HUDEP-2 (cell line): Measurements from ENCODE around the gene KDF1.
"Not testable (repeated sequence)": the region's sequence is repeated elsewhere in the genome, so short reads cannot be mapped to it uniquely, and the experiment has no call there.

Experiments
- DNase-seq, 76 experiments: peaks; one replicate each; lab custom pipeline; 2025; ENCODE audit not compliant: unreplicated experiment in 76 of 76; lab: John Stamatoyannopoulos, UW

The KDF1 gene

GRCh38 chr1:26957306-26957705, 3.0 kb downstream of the KDF1 start:
- no peak for DNase-seq

GRCh38 chr1:26956321-26956720, 3.9 kb downstream of the KDF1 start:
- DNase-seq, result no peak

DNA sequence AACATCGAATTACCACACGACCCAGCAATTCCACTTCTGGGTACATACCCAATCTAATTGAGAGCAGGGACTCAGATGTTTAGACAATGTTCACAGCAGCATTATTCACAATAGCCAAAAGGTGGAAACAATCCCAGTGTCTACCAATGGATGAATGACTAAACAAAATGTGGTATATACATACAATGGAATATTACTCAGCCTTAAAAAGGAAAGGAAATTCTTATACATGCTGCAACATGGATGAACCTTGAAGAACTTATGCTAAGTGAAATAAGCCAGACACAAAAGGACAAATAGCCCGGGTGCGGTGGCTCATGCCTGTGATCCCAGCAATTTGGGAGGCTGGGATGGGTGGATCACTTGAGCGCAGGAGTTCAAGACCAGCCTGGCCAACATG, 6.9 kb downstream of the KDF1 start:
- no peak for DNase-seq

DNA sequence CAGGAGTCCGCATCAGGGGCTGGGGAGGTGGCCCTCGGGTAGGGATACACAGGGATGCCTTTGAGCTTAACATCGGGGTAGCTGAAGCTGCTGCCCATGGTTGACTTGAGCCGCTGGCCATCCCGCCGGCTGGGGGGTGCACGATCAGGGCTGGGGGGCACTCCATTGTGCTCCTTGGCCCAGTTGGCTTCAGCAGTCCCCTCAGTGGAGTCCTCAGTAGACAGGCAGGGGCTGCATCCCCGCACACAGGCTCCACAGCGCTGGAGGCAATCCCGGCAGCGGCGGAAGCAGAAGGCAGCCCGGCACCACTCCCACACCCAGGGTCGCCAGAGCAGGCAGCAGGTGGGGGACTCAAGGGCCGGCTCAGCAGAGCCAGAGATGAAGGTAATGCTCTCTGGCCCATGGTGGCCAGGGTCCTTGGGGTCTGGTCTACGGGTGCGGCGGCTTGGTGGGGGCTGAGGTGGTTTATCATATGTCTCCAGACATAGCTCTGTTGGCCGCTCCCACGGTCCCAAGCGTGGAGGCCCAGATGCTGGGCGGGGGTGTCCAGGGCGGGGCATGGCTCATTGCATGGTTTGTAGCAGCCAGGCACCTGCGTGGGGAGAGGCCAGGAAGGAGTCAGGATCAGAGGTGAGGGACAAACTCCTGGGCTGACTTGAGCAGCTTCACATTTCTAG, 8.3 kb downstream of the KDF1 start:
- DNase-seq, result peak in 20 of 76 experiments; percentile 5 to 37 (median 16)

DNA sequence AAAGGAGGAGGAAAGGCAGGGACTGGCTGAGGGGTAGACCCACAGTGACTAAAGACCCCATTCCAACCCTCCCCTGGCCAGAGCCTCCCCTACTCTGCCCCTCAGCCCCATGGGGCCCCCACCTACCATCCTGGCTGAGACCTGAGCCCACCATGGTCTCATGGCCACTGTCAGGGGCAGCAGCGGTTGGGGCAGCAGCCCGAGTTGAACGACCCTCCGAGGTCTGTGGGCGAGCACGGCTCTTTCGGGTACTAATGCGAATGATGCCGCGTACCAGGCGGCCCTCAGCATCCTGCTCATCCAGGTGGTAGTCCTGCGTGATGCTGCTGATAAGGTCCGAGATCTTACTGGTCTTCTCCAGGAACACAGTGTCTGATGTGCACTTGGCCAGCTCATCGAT, 9.1 kb downstream of the KDF1 start:
- DNase-seq, result no peak

DNA sequence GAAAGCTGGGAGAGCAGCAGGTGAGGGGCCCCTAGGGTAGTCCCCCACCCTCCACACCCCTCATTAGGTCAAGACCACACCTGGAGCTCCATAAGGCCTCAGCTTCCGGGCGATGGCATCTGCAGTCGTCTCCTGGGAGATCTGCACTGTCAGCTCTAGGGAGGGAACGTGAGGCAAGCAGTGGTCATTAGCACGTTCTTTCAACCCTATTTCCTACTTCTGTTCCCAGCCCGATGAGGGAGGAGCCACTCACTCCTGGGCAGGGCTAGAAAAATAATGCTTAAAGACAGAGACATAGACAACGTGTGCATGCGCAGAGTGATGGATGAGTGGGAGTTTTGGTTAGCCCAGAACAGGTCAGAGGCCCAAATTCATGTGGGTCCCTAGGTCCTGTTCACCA, 9.7 kb downstream of the KDF1 start:
- DNase-seq, result no peak

- DNase-seq, result peak in 1 of 76 experiments; percentile 6
These were observed 10.3 kb downstream of the KDF1 start for GRCh38 chr1:26949926-26950319.

GRCh38 chr1:26949266-26949925, 10.9 kb downstream of the KDF1 start:
- no peak for DNase-seq

DNA sequence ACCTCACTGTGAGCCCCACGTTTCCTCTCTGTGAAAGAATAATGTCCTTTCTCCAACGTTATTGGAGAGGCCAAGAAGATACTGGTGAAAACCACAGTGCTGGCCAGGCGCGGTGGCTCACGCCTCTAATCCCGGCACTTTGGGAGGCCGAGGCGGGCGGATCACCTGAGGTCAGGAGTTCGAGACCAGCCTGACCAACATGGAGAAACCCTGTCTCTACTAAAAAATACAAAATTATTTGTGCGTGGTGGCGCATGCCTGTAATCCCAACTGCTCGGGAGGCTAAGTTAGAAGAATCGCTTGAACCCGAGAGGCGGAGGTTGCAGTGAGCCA, 11.6 kb downstream of the KDF1 start:
- DNase-seq, result not testable (repeated sequence)

DNA sequence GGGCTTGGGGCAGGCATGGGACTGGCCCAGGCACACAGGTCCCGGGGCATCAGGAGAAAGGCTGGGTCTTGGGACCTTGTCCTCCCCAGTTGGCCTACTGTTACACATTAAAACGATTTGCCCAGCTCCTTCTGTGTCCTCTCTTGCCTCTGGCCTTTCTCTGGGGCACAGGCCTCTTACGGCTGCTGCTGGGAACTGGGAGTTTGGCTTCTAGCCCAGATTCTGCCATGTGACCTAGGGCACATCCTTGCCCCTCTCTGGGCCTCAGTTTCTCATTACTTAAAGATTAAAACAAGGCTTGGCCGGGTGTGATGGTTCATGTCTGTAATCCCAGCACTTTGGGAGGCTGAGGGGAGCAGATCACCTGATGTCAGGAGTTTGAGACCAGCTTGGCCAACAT, 14.0 kb downstream of the KDF1 start:
- no peak for DNase-seq

DNA sequence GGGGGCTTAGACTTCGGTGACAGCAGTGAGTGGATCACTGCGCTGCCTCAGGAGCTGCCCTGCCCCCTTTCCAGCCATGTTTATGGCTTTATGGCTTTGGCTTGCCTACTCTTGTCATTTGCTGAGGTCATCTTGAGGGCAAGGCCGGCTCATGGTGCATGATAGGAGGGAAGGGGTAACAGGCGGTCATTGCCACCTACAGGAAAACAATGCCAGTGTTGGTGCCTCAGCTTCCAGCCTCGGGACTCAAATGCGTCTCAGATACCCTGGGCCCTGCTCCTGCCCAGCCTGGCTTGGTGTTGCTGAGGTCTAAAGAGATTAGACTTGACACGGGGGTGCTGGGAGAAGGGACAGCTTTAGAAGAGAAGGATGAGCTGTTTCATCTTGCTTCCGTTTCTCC, 14.5 kb downstream of the KDF1 start:
- no peak for DNase-seq

DNA sequence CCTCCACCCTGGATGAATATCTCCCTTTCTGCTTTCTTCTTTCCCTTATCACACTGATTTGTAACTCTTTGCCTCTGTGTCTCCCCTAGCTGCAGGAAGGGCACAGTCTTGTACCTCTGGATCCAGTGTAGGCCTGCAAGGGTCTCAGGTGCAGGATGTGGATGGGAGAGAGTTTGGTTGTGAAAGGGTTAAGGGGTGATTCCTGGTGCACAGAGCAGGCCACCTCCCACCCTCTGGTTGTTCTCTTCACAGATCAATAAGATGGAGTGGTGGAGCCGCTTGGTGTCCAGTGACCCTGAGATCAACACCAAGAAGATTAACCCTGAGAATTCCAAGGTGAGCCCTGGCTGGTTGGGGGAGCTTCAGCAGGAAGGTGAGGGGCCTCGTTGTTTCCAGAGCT, 15.1 kb downstream of the KDF1 start:
- DNase-seq, result no peak

- DNase-seq, result no peak
These were observed 17.6 kb downstream of the KDF1 start for GRCh38 chr1:26942656-26943055.

- no peak for DNase-seq
These were observed 19.0 kb downstream of the KDF1 start for GRCh38 chr1:26941311-26941710.

DNA sequence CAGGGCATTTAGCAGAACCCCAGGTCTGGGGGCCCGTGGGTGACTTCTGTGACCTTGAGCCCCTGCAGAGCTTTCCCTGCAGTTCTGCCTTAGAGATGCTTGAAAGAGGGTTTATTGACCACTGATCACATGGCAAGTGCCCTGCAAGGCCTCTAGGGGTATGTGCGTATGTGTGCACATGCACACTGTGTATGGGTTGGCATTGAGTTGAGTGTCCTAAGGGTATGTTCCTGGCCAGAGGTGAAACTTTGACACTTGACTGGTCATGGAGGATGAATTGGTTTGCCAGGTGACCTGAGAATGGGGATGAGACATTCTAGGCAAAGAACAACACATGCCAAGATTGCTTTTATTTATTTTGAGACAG, 21.6 kb downstream of the KDF1 start:
- no peak for DNase-seq

- no peak for DNase-seq
These were observed 22.1 kb downstream of the KDF1 start for GRCh38 chr1:26938004-26938658.

DNA sequence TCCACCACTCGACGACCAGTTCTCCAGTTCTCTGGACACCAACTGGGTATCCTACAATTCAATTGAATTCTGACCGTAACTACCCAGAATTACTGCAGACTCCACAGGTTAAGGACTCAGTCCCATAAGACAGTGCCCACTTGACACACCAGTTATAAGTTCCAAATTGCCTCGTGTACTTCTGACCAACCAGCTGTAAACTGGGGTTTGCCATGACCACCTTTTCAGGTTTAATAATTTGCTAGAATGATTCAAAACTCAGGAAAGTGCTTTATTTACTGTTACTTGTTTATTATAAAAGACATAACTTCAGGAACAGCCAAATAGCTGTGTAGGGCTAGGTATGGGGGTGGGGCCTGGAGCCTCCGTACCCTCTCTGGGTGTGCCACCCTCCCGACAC, 23.4 kb downstream of the KDF1 start:
- DNase-seq, result no peak

GRCh38 chr1:26932531-26932930, 27.7 kb downstream of the KDF1 start:
- DNase-seq, result no peak

- DNase-seq, result no peak
These were observed 36.6 kb downstream of the KDF1 start for GRCh38 chr1:26923711-26924110.

DNA sequence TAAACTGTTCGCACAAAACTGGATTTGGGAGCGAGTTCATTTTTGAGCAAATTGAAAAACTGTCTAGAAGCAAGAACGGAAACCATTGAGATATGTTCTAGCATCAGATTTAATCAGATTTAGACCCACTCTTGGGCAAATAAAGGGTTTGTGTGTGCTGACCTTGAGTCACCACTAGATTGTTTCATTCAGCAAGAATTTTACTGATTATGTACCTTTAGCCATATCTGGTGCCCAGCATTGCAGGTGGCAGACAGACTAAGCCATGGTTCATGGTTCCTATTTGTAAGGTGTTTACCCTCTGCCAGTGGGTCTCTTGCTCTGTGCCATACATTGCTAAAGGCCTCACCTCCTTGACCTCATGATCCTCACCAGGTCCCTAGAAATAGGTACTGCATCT, 37.4 kb downstream of the KDF1 start:
- no peak for DNase-seq

DNA sequence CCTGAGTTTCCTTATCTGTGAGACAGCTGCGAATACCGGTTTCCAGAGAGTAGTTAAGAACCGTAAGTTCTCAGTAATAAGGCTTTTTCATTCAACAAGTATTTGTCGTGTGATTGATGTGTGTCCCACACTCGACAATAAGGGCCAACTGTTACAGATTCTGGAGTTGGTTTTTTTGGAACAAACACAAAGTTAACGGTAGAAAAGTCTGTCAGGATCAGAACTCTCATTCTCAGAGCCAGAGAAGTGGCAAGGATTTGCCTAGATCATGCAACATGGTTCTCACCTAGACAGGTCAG, 37.9 kb downstream of the KDF1 start:
- peak in 1 of 76 experiments; percentile 3 for DNase-seq
